Heart left ventricle (tissue), 16 donors: ENCODE measurements around the gene ATAD3B. TPM values are rescaled to one million over a fixed set of nuclear protein-coding genes. Genes with fewer than 3 reads are reported as not detected.

Experiments
- ATAC-seq, 4 donors: fragments of 200-7000 bp; cut with Tn5 transposase; one replicate each; pipeline ENCODE4 v1.9.1; 2020 to 2022; ENCODE audit warnings: moderate library complexity in 4 of 4, mild to moderate bottlenecking in 3 of 4, moderate number of reproducible peaks in 1 of 4
- DNase-seq, 5 donors: peaks; one replicate each; pipeline ENCODE4 v3.0.0-alpha.2; 2020
- H3K27ac ChIP-seq, 12 donors: fragments of 200-600 bp; sonication (generic) in 4 of 12; one replicate each; pipeline versions ENCODE4 v1.5.0 to v1.8.0; 2016 to 2022; ENCODE audit warnings: mild to moderate bottlenecking in 2 of 12
- H3K27me3 ChIP-seq, 9 donors: fragments of 200-600 bp; sonication (generic) in 2 of 9; one replicate each; pipeline versions ENCODE4 v1.5.1 to v1.8.0; 2016 to 2022; ENCODE audit warnings: mild to moderate bottlenecking in 3 of 9
- H3K36me3 ChIP-seq, 9 donors: fragments of 200-600 bp; sonication (generic) in 2 of 9; one replicate each; pipeline versions ENCODE4 v1.5.0 to v1.8.0; 2018 to 2022; ENCODE audit warnings: mild to moderate bottlenecking in 2 of 9
- H3K4me1 ChIP-seq, 12 donors: fragments of 200-600 bp; sonication (generic) in 4 of 12; one replicate each; pipeline versions ENCODE4 v1.5.0 to v1.8.0; 2016 to 2022; ENCODE audit warnings: mild to moderate bottlenecking in 3 of 12
- H3K4me3 ChIP-seq, 12 donors: fragments of 200-600 bp; sonication (generic) in 4 of 12; one replicate each; pipeline versions ENCODE4 v1.5.0 to v1.8.0; 2017 to 2022; ENCODE audit warnings: mild to moderate bottlenecking in 9 of 12, moderate library complexity in 4 of 12
- H3K9me3 ChIP-seq, 12 donors: fragments of 200-600 bp; sonication (generic) in 4 of 12; one replicate each; pipeline versions ENCODE4 v1.5.0 to v1.8.0; 2016 to 2022; ENCODE audit warnings: mild to moderate bottlenecking in 1 of 12
- CTCF ChIP-seq, 12 donors: fragments of 200-600 bp; sonication (generic) in 4 of 12; IDR thresholded peaks; one replicate each; pipeline versions ENCODE4 v1.5.0 to v1.8.0; 2018 to 2022; ENCODE audit warnings: antibody characterized with exemption in 12 of 12, mild to moderate bottlenecking in 5 of 12
- POLR2A ChIP-seq, 2 donors: fragments of 450-650 bp; IDR thresholded peaks; one replicate each; pipeline ENCODE4 v1.6.1; 2017; ENCODE audit warnings: antibody characterized with exemption in 2 of 2, mild to moderate bottlenecking in 2 of 2, moderate library complexity in 2 of 2
- WGBS, 4 donors: extraction: QIAGEN DNeasy Blood & Tissue Kit in 2 of 4; methylation state at CpG; one replicate each; pipeline versions ENCODE4 v1.1.5 to v1.1.7; 2013 to 2018; 5-methylcytosine and 5-hydroxymethylcytosine counted together
- intact Hi-C, 10 donors: fragments of 100-400 bp; cut with DNase I; formaldehyde crosslinking; loops; one replicate each; pipeline versions ENCODE4 v1.11.1 to v1.14.2; 2022
- long read RNA-seq, 3 donors: library from polyadenylated mRNA; unstranded; transcript quantifications; one replicate each; pipeline ENCODE4 v2.0.0, GENCODE V29; 2020 to 2021
- polyA plus RNA-seq, 2 donors: library from polyadenylated mRNA; stranded (reverse); fragments of 200-250 nt; gene quantifications; one replicate each; pipeline ENCODE4 v1.2.3, GENCODE V29; 2013
- total RNA-seq, 9 donors: library from RNA; depleted of rRNA in 2 of 9; stranded (reverse); fragments of >200 nt in 2 of 9; fragmentation: NEBNext Ultra II Directional in 3 of 9; extraction: Animal tissue kit (Norgen Biotek cat#: 25700) in 3 of 9; gene quantifications; one replicate each; pipeline versions ENCODE4 v1.1.0 to v1.2.4, GENCODE V29; 2016 to 2023
- donor health status: ischemic (EF 13 %, LVEDD 7.1; RV severe dilation, severe dysfunction).
- donor health status: healthy with polysubstance abuse.
- donor health status: DM: no; HTN: yes; CAD: no.
- donor health status: DM: no; HTN: no; CAD: no.
- donor health status: ischemic (EF 25% LVEDD 6.9; RV normal size, moderate dysfunction).
- donor health status: ischemic (EF 25% LVEDD 5.7; RV mildly dilated, moderate dysfunction).
- donor health status: healthy.
- donor health status: DM: yes; HTN: yes; CAD: no.
- donor health status: ischemic (EF 35%, LVEDD 5.7; RV mildly dilated, moderate dysfunction).
- donor health status: nonischemic (EF 11% LVEDD 7.7; RV severe dilation, severe dysfunction).
- donor health status: DM: yes; HTN: yes; CAD: no.
- donor health status: PGD.
- donor health status: ischemic (EF 29% LVEDD 5.4; RV normal size, mild dysfunction).
- donor health status: nonischemic (EF 23%, LVEDD 6.1; RV moderate dilation, normal function).

Gene ATAD3B
- total RNA-seq (10 to 100 TPM in 2 of 9 donors, 1 to 10 TPM in 7; 2.2 to 12.1 (median 5.8) TPM), polyA plus RNA-seq (10 to 100 TPM; 11.0 to 15.6 TPM)
- long read RNA-seq, donor 1, partial matches to known transcripts, result 5 of 13 reads
- long read RNA-seq, donor 1, other reads (novel, unspliced or antisense), result 7 of 13 reads
- long read RNA-seq, donor 2, partial matches to known transcripts, result 1 of 2 reads
- long read RNA-seq, donor 2, other reads (novel, unspliced or antisense), result 1 of 2 reads
- long read RNA-seq, donor 3, full-length matches to known transcripts, result 28 of 35 reads
- long read RNA-seq, donor 3, partial matches to known transcripts, result 2 of 35 reads
- long read RNA-seq, donor 3, other reads (novel, unspliced or antisense), result 5 of 35 reads

- peak within 1 kb of the TSS; percentile 60 to 97 (median 86) for H3K4me3 ChIP-seq
- no peak for TF ChIP-seq CTCF (IDR thresholded peaks at IDR 0.05)
- peak in 1 of 2 donors; percentile 76 for TF ChIP-seq POLR2A (IDR thresholded peaks at IDR 0.05)
- no peaks in the 10 kb centered on the region for H3K36me3 ChIP-seq
- DNase-seq (peak; percentile 91 to 97 (median 96)), ATAC-seq (peak; percentile 98 to 99 (median 98))
- peak within 1 kb of the TSS; percentile 63 to 93 (median 86) for H3K27ac ChIP-seq
- H3K9me3 ChIP-seq, result no peaks in the 10 kb centered on the region
- WGBS, 4 donors, result 0 to 1% (median 1%) methylated on average over 6 to 87 of the region's 87 CpGs
- H3K27me3 ChIP-seq, result no peaks in the 10 kb centered on the region
- intact Hi-C loops, result no loop called here
- peaks cover 0 to 26% (median 18%) of the 10 kb centered on the region in 12 donors for H3K4me1 ChIP-seq
Measured at GRCh38 chr1:1471389-1472052, at the start of gene ATAD3B. TSS of gene ATAD3B (plus strand) at chr1:1471765. CDS start at chr1:1471885, 120 bp downstream.

- H3K4me3 ChIP-seq, result no peak overlapping the region
- ATAC-seq, result no peak
- peaks cover 0 to 17% (median 0%) of the 10 kb centered on the region in 9 donors for H3K27me3 ChIP-seq
- H3K9me3 ChIP-seq, result no peaks in the 10 kb centered on the region
- H3K27ac ChIP-seq, result no peak overlapping the region
- intact Hi-C loops, result no loop called here
- H3K4me1 ChIP-seq, result peaks cover 0 to 25% (median 2%) of the 10 kb centered on the region in 12 donors
- no peak for TF ChIP-seq POLR2A (IDR thresholded peaks at IDR 0.05)
- TF ChIP-seq CTCF (IDR thresholded peaks at IDR 0.05), result no peak
- 83 to 92% (median 86%) methylated on average over 7 of the region's 7 CpGs for WGBS, 4 donors
- DNase-seq, result peak in 2 of 5 donors; percentile 14 to 39
- no peaks in the 10 kb centered on the region for H3K36me3 ChIP-seq
Measured at GRCh38 chr1:1421907-1422464, 49.6 kb upstream of the ATAD3B start.

GRCh38 chr1:1422465-1423244 lies 48.9 kb upstream of the ATAD3B start:
- intact Hi-C loops, result no loop called here
- Histone ChIP-seq H3K9me3 (no peaks in the 10 kb centered on the region), H3K36me3 (no peaks in the 10 kb centered on the region), H3K4me1 (peaks cover 0 to 29% (median 2%) of the 10 kb centered on the region in 12 donors), H3K27me3 (peaks cover 0 to 19% (median 0%) of the 10 kb centered on the region in 9 donors), H3K27ac (no peak overlapping the region), H3K4me3 (no peak overlapping the region)
- peak in 2 of 5 donors; percentile 23 to 31 for DNase-seq
- WGBS, 4 donors, result 52 to 64% (median 55%) methylated on average over 23 to 29 of the region's 29 CpGs
- no peak for TF ChIP-seq POLR2A (IDR thresholded peaks at IDR 0.05)
- TF ChIP-seq CTCF (IDR thresholded peaks at IDR 0.05), result no peak
- ATAC-seq, result no peak
